GM12872 (cell line): ENCODE results near the gene SPCS2.

Source experiments
- TF ChIP-seq, protein P1 (sequence below): IDR thresholded peaks from 3 replicates; pipeline ENCODE4 v1.5.1; 2011; ENCODE audit warnings: low read depth, mild to moderate bottlenecking, low read length, moderate library complexity; ENCODE audit not compliant: insufficient read depth

SPCS2 gene

GRCh38 chr11:75004215-75004614 is 55.1 kb downstream of the SPCS2 start:
- TF ChIP-seq, protein P1, sequence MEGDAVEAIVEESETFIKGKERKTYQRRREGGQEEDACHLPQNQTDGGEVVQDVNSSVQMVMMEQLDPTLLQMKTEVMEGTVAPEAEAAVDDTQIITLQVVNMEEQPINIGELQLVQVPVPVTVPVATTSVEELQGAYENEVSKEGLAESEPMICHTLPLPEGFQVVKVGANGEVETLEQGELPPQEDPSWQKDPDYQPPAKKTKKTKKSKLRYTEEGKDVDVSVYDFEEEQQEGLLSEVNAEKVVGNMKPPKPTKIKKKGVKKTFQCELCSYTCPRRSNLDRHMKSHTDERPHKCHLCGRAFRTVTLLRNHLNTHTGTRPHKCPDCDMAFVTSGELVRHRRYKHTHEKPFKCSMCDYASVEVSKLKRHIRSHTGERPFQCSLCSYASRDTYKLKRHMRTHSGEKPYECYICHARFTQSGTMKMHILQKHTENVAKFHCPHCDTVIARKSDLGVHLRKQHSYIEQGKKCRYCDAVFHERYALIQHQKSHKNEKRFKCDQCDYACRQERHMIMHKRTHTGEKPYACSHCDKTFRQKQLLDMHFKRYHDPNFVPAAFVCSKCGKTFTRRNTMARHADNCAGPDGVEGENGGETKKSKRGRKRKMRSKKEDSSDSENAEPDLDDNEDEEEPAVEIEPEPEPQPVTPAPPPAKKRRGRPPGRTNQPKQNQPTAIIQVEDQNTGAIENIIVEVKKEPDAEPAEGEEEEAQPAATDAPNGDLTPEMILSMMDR = no peak

GRCh38 chr11:75011357-75011756 is 62.3 kb downstream of the SPCS2 start:
- TF ChIP-seq, protein P1 = no peak

GRCh38 chr11:75011872-75012271 is 62.8 kb downstream of the SPCS2 start:
- TF ChIP-seq, protein P1 = no peak

DNA sequence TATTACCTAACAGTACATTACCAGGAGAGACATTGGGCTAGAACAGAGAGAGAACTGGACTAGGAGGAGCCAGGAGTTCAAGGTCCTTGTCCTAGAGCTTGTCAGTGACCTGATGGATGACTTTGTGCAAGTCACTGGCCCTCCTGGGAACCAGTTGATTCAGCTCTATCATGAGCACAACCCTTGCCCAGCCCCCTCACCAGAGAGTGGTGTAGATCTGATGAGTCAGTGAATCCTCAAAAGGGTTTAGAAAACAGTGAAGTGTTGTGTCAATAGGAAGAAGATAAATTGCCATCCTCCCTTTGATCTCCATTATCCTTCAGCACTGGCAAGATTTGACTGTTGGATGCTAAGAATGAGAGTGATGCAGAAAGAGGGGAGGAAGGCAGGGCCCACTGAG is 64.0 kb downstream of the SPCS2 start:
- TF ChIP-seq, protein P1 = no peak

DNA sequence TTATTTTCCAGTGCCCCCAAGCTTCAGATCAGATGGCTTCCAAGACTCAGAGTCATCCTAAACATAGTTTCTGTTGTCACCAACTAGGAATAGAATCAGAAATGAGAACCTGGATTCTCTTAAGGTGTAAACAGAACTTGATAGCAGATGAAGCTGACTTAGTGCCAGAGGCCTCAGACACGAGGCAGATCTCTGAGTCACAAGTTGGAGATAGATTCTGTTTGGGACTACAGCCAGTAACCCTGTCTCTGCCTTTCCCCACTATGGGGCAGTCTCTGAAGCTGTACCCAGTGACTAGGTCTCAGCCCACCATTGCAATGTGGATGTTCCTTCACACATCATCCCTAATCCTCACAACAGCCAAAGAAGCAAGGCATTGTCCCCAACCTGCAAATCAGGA is 65.1 kb downstream of the SPCS2 start:
- TF ChIP-seq, protein P1 = no peak

DNA sequence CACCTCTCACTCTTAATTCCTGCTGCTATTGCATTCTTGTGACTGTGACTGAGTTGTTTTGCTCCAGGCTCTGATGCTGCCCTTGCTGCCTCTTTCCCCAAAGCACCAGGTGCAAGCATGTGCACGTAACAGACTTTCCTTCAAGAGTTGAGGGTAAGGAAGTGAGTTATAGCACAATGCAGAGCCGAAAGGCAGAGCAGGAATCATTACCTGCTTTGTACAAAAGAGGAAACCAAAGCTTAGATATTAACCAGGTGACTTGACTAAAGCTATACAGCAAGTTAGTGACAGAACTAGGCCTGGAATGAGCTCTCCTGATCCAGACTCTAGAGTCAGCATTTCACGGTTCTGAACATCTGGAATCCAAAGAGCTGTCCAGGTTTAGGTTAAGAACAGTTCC is 73.2 kb downstream of the SPCS2 start:
- TF ChIP-seq, protein P1 = no peak

DNA sequence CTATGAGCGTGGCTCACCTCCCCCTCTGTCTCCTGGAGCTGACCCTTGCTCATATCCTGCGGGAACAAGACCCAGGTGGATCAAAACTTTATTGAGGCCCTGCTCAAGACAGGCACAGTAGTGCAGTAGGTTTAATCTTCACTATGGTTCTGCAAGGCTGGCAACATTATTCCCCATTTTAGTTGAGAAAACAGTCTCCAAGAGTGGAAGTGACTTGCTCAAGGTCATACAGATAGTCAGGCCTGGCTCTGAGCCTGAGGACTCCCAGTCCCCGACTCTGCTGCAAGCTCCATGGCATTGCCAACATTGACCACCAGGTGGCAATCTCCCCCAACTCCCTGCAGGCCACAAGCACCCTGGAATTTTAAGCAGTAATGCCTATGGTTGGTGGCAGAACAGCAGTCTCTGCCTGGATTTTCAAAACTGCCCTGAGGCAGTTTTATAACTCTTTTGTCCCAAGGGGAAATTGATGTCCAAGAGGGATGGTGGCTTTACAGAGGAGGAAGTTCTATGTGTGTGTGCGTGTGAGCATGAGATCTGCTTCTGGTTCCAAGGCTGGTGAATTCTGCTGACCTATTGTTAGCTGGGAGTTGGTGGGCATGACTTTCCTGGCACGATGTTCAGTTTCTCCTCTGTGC is 73.8 kb downstream of the SPCS2 start:
- TF ChIP-seq, protein P1 = peak; percentile 96
